ENCODE measurements around the gene POPDC3. TPM values are rescaled to one million over a fixed set of nuclear protein-coding genes. Genes with fewer than 3 reads are reported as not detected.
A peak's percentile ranks its signal among the peaks of the same experiment; 100 is the strongest.

POPDC3 gene
- total and polyA plus RNA-seq, 2 of the 13 experiments (the other 11 are each of a cell fraction or from before 2014, with no cell fraction given), result 0.18 to 0.20 TPM

DNA sequence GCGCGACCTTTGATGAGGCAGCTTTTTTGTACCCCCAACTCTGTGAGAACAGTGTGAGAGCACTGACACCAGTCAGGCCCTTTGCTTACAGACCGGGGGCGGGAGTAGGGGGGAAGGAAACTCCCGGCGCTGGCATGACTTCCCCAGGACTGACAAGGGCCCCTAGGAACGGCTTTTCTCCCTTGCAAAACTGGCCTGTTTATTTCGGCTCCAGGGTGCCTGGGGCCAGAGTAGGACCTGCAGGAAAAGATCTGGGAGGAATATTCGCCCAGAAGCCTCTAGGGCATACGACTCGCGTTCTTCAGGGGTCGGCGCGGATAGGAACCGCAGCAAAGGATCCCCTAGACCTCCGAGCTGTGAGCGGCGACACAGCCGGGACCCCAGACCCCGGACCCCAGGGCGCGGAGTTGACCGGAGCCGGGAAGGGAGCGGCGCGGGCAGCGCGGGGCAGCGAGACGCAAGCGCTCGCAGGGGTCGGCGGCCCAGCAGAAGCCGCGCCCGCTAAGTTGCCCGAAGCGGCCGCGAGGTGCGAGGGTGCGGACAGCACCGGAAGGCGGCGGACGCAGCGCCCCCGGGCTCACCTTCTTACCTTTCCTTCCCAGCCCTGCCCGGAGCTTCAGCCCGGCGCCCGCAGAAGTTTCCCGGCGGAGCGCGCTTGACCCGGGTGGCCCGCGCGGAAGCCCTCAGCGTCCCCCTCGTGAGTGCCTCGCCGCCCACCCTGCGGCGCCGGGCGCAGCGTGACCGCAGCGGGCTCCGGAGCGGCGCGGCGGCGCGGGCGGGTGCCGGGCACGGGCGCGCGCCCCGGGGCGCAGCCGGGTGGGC, at the start of gene POPDC3 (continued):
- TF ChIP-seq, protein P1, sequence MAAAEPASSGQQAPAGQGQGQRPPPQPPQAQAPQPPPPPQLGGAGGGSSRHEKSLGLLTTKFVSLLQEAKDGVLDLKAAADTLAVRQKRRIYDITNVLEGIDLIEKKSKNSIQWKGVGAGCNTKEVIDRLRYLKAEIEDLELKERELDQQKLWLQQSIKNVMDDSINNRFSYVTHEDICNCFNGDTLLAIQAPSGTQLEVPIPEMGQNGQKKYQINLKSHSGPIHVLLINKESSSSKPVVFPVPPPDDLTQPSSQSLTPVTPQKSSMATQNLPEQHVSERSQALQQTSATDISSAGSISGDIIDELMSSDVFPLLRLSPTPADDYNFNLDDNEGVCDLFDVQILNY (CRISPR knock-in tag; conservative IDR thresholded peaks at IDR 0.05), result no peak
- TF ChIP-seq, protein P2, sequence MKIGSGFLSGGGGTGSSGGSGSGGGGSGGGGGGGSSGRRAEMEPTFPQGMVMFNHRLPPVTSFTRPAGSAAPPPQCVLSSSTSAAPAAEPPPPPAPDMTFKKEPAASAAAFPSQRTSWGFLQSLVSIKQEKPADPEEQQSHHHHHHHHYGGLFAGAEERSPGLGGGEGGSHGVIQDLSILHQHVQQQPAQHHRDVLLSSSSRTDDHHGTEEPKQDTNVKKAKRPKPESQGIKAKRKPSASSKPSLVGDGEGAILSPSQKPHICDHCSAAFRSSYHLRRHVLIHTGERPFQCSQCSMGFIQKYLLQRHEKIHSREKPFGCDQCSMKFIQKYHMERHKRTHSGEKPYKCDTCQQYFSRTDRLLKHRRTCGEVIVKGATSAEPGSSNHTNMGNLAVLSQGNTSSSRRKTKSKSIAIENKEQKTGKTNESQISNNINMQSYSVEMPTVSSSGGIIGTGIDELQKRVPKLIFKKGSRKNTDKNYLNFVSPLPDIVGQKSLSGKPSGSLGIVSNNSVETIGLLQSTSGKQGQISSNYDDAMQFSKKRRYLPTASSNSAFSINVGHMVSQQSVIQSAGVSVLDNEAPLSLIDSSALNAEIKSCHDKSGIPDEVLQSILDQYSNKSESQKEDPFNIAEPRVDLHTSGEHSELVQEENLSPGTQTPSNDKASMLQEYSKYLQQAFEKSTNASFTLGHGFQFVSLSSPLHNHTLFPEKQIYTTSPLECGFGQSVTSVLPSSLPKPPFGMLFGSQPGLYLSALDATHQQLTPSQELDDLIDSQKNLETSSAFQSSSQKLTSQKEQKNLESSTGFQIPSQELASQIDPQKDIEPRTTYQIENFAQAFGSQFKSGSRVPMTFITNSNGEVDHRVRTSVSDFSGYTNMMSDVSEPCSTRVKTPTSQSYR (CRISPR knock-in tag; IDR thresholded peaks at IDR 0.05; ENCODE audit: borderline replicate concordance), result no peak
- no peak for TF ChIP-seq CBX2 (IDR thresholded peaks at IDR 0.05; ENCODE audit: low read depth, low read length)
- 0 out of 2 replicates have a peak, but pooled peaks have one; percentile 17 for TF ChIP-seq CBX2 (CRISPR knock-in tag; IDR thresholded peaks at IDR 0.05; ENCODE audit: low read depth)
- TF ChIP-seq, protein P3, sequence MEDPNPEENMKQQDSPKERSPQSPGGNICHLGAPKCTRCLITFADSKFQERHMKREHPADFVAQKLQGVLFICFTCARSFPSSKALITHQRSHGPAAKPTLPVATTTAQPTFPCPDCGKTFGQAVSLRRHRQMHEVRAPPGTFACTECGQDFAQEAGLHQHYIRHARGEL (CRISPR knock-in tag; IDR thresholded peaks at IDR 0.05), result no peak
- TF ChIP-seq TCF12 (IDR thresholded peaks at IDR 0.05), result no peak
- TF ChIP-seq TCF12 (CRISPR knock-in tag; IDR thresholded peaks at IDR 0.05), result no peak
- no peak for TF ChIP-seq KAT7 (CRISPR knock-in tag; IDR thresholded peaks at IDR 0.05; ENCODE audit: borderline replicate concordance)
- TF ChIP-seq GZF1 (CRISPR knock-in tag; IDR thresholded peaks at IDR 0.05), result no peak
